HepG2 (cell line): ENCODE data around the gene FCN3. TPM values are rescaled to one million over a fixed set of nuclear protein-coding genes. Genes with fewer than 3 reads are reported as not detected.

Source experiments
- BATF2 ChIP-seq: sonication (generic); formaldehyde crosslinking; IDR thresholded peaks from 2 replicates; pipeline ENCODE4 v1.8.0; 2022; ENCODE audit warnings: mild to moderate bottlenecking, missing genetic modification reagents, moderate library complexity
- DZIP1 ChIP-seq: sonication (generic); formaldehyde crosslinking; IDR thresholded peaks from 2 replicates; pipeline ENCODE4 v1.5.0; 2020; ENCODE audit warnings: mild to moderate bottlenecking, missing genetic modification reagents
- KAT8 ChIP-seq: IDR thresholded peaks from 2 replicates; pipeline ENCODE4 v1.6.1; 2016; ENCODE audit warnings: missing genetic modification reagents, missing compliant biosample characterization
- PAXIP1 ChIP-seq: sonication (generic); formaldehyde crosslinking; conservative IDR thresholded peaks from 2 replicates; pipeline ENCODE4 v1.4.0; 2020; ENCODE audit warnings: mild to moderate bottlenecking, missing genetic modification reagents, moderate library complexity
- PRDM15 ChIP-seq: sonication (generic); formaldehyde crosslinking; IDR thresholded peaks from 2 replicates; pipeline ENCODE4 v1.4.0; 2020; ENCODE audit warnings: missing genetic modification reagents
- ZNF407 ChIP-seq: sonication (generic); formaldehyde crosslinking; IDR thresholded peaks from one replicate; pipeline ENCODE4 v1.5.1; 2020; ENCODE audit warnings: mild to moderate bottlenecking, missing genetic modification reagents; ENCODE audit errors: not compliant biosample characterization
- ZNF562 ChIP-seq: sonication (generic); formaldehyde crosslinking; IDR thresholded peaks from 2 replicates; pipeline ENCODE4 v1.8.0; 2022; ENCODE audit warnings: missing genetic modification reagents, borderline replicate concordance
- polyA plus RNA-seq, 8 experiments: library from polyadenylated mRNA; depleted of rRNA in 3 of 8; stranded (reverse) in 7 of 8; unstranded in 1 of 8; fragments of >200 nt; fragmentation: Illumina TruSeq in 4 of 8; extraction: Trizol in 4 of 8; gene quantifications; 2 replicates each; pipeline versions ENCODE4 v1.2.1 to v1.2.3, GENCODE V29; 2011 to 2016; ENCODE audit warnings: low read depth in 4 of 8, missing spikeins in 1 of 8, mixed read lengths in 1 of 8; ENCODE audit not compliant: insufficient read depth in 1 of 8
- total RNA-seq, 5 experiments: library from RNA; depleted of rRNA; stranded (reverse); fragments of >200 nt; fragmentation: Illumina TruSeq; extraction: Trizol; gene quantifications; 2 replicates each; pipeline ENCODE4 v1.2.3, GENCODE V29; 2016; ENCODE audit warnings: low read depth in 1 of 5

FCN3 gene
- total and polyA plus RNA-seq, 2 of the 13 experiments (the other 11 are each of a cell fraction or from before 2014, with no cell fraction given) = not detected

- TF ChIP-seq DZIP1 (CRISPR knock-in tag) (no peak), KAT8 (CRISPR knock-in tag) (no peak), ZNF407 (CRISPR knock-in tag) (no peak), PRDM15 (CRISPR knock-in tag) (peak; percentile 70; the same call in 1 of the 2 replicates), BATF2 (CRISPR knock-in tag) (0 out of 2 replicates have a peak, but pooled peaks have one; percentile 32), ZNF562 (CRISPR knock-in tag) (no peak), PAXIP1 (CRISPR knock-in tag) (no peak)
Measured at GRCh38 chr1:27342778-27343638, 31.6 kb downstream of the FCN3 start (continued).
